GM18502 (cell line): ENCODE data around the gene PPP5C.
"Not testable (repeated sequence)": the region's sequence is repeated elsewhere in the genome, so short reads cannot be mapped to it uniquely, and the experiment has no call there.

Experiments
- ATAC-seq: cut with Tn5 transposase; IDR thresholded peaks from one replicate; pipeline ENCODE4 v1.9.1; 2021; ENCODE audit warnings: mild to moderate bottlenecking; ENCODE audit not compliant: unreplicated experiment, poor library complexity

The PPP5C gene

DNA sequence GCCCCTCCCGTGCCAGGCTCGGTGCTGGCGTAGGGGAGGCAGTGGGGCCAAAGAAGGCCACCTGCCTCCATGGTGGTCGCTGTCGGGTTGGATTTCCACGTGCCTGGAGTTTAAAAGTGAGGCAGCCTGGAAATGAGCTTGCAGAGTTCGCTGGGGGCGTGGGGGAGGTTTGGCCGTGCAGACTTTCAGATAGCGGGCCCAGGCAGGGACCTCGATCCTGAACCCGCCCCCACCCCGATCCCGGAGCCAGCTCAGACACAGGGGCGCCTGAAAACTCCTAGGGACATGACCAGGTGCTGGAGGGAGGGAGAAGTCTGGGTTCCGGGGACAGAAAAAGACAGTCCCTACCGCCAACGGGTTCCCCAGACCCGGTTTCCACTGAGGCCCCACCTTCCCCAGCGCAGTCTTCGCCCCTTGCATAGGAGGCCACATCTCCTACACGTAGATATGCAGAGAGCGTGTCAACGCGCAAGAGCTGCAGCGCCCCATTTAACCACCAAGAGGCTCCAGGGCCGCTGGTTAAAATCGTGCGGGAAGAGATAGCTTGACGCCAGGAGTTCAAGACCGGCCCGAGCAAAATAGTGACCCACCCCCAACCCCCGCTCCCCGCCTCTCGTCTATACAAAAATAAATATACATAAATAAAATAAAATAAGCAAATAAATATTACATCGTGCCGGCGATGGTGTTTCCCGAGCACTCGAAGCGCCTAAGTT, 58.0 kb downstream of the PPP5C start:
- ATAC-seq: no peak

- no peak for ATAC-seq
Observed at GRCh38 chr19:46406976-46407375, 60.1 kb downstream of the PPP5C start.

- no peak for ATAC-seq
Observed at GRCh38 chr19:46407856-46408663, 61.2 kb downstream of the PPP5C start.

GRCh38 chr19:46408664-46409039, 61.8 kb downstream of the PPP5C start:
- no peak for ATAC-seq

- ATAC-seq: no peak
Observed at GRCh38 chr19:46409191-46409590, 62.3 kb downstream of the PPP5C start.

DNA sequence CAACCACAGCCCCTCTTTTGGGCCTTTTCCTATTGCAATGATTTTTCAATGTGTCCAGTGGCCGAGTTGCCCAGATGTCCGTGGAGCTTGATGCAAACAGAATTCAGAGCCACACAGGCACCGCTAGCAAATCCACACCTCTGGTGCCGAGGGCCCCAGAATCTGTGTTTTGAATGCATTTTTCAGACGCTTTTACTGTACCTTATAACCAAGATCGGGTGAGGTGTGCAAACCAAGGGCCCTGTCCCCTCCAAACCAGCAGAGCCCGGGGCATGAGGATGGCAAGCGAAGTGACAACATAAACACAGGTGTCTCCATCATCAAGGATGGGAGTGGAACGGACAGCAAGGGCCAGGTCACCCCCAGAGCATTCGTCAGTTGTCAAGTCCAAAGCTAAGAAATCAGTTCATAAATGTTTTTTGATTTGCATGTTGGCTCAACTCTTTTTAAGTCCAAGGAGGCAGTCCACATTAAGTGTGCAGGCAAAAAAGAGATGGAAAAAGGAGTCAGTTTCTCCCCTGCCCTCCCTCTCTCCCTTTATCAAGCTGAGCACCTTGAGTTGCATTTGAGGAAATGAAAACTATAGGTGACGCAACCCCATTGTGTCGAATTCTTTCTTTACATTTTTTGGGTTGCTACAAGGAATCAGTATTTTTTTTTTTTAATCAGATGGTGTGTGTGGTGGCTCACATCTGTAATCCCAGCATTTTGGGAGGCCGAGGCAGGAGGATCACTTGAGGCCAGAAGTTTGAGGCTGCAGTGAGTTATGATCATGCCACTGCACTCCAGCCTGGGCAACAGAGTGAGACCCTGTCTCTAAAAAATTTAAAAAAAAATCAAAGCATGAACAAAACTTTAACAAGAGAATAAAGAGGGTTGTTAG, 63.6 kb downstream of the PPP5C start:
- ATAC-seq: no peak

GRCh38 chr19:46411088-46411924, 64.4 kb downstream of the PPP5C start:
- ATAC-seq: no peak

- ATAC-seq: no peak
Observed at GRCh38 chr19:46411925-46412649, 65.2 kb downstream of the PPP5C start.

DNA sequence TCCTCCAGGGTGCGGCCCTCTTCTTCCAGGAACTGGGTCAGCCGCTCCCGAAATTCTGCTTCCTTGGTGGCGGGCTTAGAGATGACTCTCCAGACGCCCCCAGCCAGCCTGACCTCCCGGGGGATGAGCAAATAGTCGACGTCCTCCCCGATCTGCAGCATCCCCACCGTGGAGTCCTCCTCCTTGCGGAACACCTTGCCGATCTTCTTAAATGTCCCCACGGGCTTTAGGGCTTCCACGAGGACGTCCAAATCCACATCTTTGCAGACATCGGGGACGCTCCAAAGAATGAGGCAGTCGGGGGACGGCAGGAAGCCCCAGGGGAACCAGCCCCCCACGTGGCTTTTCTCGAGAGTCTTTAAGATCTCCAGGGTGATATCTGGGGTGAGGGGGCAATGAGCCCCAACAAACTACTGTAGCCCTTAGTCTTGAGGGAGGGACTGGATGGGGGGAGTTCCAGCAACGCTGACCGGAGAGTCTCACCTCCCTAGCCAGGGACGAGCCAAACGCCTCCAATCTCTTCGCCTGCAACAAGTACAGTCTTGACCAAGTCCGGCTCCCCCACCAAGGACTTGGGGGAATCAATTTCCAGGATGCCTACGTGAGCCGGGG, 65.9 kb downstream of the PPP5C start:
- no peak for ATAC-seq

GRCh38 chr19:46413262-46414031, 66.6 kb downstream of the PPP5C start, which contains the start of gene CCDC8:
TSS of gene CCDC8 (minus strand) at chr19:46413564. CDS start at chr19:46412810, 754 bp downstream.
- no peak for ATAC-seq

DNA sequence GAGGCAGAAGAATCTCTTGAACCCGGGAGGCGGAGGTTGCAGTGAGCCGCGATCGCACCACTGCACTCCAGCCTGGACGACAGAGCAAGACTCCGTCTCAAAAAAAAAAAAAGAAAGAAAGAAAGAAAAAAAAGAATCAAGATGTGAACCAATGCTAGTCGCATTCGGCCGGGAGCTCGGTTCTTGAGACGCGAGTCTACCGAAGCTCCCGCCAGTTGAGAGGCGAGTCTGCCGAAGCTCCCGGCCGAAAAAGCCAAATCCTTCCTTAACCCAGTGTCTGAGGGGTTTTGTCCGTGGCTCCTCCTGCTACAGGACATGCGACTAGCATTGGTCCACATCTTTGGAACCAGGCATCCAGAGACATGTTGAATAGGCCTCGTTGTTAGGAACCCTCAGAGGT, 68.0 kb downstream of the PPP5C start:
- not testable (repeated sequence) for ATAC-seq

DNA sequence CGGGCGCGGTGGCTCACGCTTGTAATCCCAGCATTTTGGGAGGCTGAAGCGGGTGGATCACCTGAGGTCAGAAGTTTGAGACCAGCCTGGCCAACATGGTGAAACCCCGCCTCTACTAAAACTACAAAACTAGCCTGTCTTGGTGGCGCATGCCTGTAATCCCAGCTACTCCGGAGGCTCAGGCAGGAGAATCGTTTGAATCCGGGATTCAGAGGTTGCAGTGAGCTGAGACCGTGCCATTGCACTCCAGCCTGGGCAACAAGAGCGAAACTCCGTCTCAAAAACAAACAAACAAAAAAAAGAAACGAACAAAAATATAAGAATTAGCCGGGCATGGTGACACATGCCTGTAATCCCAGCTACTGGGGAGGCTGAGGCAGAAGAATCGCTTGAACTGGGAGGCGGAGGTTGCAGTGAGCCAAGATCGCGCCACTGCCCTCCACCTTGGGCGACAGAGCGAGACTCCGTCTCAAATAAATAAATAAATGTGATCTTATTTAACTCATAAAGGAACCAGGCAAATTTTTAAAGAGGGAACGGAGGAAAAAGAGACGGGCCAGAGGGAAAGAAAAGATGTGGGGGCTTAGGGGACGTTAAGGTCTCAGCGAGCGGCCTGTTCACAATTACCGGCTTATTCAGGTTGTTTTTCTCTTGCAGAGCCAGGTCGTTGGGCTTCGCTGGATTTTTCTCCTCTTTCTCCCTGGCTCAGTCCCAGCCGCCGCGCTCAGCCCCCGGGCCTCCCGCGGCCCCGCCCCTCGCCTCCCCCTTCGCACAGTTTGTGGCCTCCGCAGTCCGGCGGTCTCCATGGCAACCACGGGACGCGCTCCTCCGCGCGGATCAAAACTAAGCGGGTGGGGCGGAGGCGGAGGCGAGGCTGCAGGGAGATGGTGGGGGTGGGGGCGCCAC, 69.2 kb downstream of the PPP5C start:
- ATAC-seq: not testable (repeated sequence)

DNA sequence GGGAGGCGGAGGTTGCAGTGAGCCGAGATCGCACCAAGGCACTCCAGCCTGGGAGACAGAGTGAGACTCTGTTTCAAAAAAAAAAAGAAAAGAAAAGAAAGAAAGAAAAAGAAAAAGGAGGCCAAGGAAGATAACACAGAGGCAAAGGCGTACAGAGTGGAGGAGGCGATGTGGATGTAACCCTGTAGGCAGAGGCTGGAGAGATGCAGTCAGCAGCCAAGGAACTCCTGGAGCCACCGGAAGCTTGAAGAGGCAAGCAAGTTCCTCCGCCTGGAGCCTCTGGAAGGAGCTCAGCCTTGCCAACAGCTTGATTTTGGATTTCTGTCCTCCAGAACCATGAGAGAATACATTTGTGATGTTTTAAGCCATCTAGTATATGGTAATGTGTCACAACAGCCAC, 73.2 kb downstream of the PPP5C start:
- no peak for ATAC-seq

DNA sequence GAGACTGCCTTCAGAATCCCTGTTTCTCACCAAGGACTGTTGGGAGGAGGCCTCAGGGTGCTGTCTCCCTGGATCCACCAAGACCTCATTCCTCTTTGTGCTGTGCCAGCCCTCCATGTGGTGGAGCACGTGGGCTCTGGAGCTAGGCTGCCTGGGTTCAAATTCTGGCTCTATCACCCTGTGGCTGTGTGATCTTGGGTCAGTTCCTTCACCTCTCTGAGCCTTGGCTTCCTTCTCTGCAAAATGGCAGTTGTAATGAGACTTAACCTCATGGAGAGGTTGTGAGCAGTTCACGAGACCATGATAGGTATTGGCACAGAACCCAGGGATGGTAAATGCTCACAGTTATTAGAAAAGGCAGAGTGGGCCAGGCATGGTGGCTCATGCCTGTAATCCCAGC, 75.5 kb downstream of the PPP5C start:
- ATAC-seq: no peak

DNA sequence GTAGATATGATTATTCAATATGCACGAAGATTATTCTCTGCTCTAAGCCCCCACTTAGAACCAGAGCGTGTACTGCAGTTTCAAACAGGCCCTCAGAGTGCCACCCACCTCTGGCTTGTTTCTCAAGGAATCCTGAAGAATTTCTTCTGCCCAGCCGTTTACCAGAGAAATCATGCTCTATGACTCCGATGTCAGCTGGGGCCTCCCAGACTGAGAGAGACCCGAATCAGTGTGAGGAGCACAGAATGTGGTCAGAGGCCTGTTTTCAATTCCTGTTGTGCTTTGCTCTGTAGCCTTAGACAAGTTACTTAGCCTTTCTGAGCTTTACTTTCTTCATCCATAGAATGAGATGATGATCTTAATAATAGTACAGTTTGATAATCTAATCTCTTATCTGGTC, 76.3 kb downstream of the PPP5C start:
- ATAC-seq: no peak

GRCh38 chr19:46426035-46426505, 79.2 kb downstream of the PPP5C start:
- ATAC-seq: no peak
